Measurements from ENCODE around the gene KLHL29.

GRCh38 chr2:23460993-23461392, 76.0 kb downstream of the KLHL29 start:
- TF ChIP-seq CTCF (IDR thresholded peaks at IDR 0.05; ENCODE audit: insufficient read depth, low read length) (no peak), POLR2AphosphoS5 (IDR thresholded peaks at IDR 0.05; ENCODE audit: low read depth) (no peak)

Measured in HL-60 (cell line).